SU-DHL-6 (cell line): ENCODE data around the gene MATN1.
A peak's percentile ranks its signal among the peaks of the same experiment; 100 is the strongest.

Source experiments
- H2AFZ ChIP-seq: fragments of 200-600 bp; sonication (generic); 2 replicates; pipeline ENCODE4 v1.6.1; 2014; ENCODE audit warnings: low read depth, mild to moderate bottlenecking, moderate library complexity, mixed read lengths, antibody characterized with exemption, low read length; ENCODE audit not compliant: severe bottlenecking
- H3F3A ChIP-seq: fragments of 200-600 bp; shearing (Covaris generic); 2 replicates; pipeline ENCODE4 v1.6.0; 2016; ENCODE audit warnings: antibody characterized with exemption, mild to moderate bottlenecking; ENCODE audit not compliant: insufficient read depth
- H3K27ac ChIP-seq: fragments of 200-600 bp; sonication (generic); 2 replicates; pipeline ENCODE4 v1.5.1; 2016; ENCODE audit warnings: low read depth, mild to moderate bottlenecking, low read length, moderate library complexity, mixed read lengths
- H3K27me3 ChIP-seq: fragments of 200-600 bp; sonication (generic), shearing (Covaris generic); 2 replicates; pipeline ENCODE4 v1.6.0; 2014; ENCODE audit warnings: mild to moderate bottlenecking, low read length
- H3K36me3 ChIP-seq: fragments of 200-600 bp; sonication (generic); 2 replicates; pipeline ENCODE4 v1.6.1; 2014; ENCODE audit warnings: mild to moderate bottlenecking, low read length, mixed read lengths
- H3K4me2 ChIP-seq: fragments of 300-600, 200-600 bp; shearing (Covaris generic), sonication (generic); 2 replicates; pipeline ENCODE4 v1.6.0; 2014; ENCODE audit warnings: low read length, low read depth, mild to moderate bottlenecking; ENCODE audit not compliant: poor library complexity, severe bottlenecking
- H3K4me3 ChIP-seq: fragments of 200-600 bp; sonication (generic); 2 replicates; pipeline ENCODE4 v1.5.1; 2014; ENCODE audit warnings: antibody characterized with exemption, low read length, mild to moderate bottlenecking, mixed read lengths; ENCODE audit not compliant: insufficient read depth, poor library complexity, severe bottlenecking
- H3K79me2 ChIP-seq: fragments of 200-600 bp; sonication (generic); 2 replicates; pipeline ENCODE4 v1.6.1; 2014; ENCODE audit warnings: mild to moderate bottlenecking, low read length, moderate library complexity; ENCODE audit not compliant: insufficient read depth
- H3K9ac ChIP-seq: fragments of 200-600 bp; sonication (generic); 2 replicates; pipeline ENCODE4 v1.7.0; 2014; ENCODE audit warnings: mild to moderate bottlenecking, low read length
- H3K9me2 ChIP-seq: fragments of 200-600 bp; sonication (generic); replicated peaks from 2 replicates; pipeline ENCODE4 v1.6.1; 2014; ENCODE audit warnings: low read length; ENCODE audit not compliant: insufficient read depth
- H3K9me3 ChIP-seq: fragments of 200-600 bp; sonication (generic); 2 replicates; pipeline ENCODE4 v1.6.1; 2014; ENCODE audit warnings: low read length, mixed read lengths; ENCODE audit not compliant: insufficient read depth
- H4K20me1 ChIP-seq: fragments of 200-600 bp; sonication (generic); 2 replicates; pipeline ENCODE4 v1.6.1; 2014; ENCODE audit warnings: low read depth, mild to moderate bottlenecking, antibody characterized with exemption, low read length, moderate library complexity, mixed read lengths
- CTCF ChIP-seq: fragments of 200-600 bp; sonication (generic); IDR thresholded peaks from one replicate; pipeline ENCODE4 v1.5.1; 2017; ENCODE audit warnings: antibody characterized with exemption, mild to moderate bottlenecking, low read length, moderate library complexity; ENCODE audit not compliant: insufficient read depth, poor library complexity, severe bottlenecking
- EZH2phosphoT487 ChIP-seq: fragments of 200-600 bp; sonication (generic), shearing (Covaris generic); conservative IDR thresholded peaks from 2 replicates; pipeline ENCODE4 v1.6.1; 2018; ENCODE audit warnings: mild to moderate bottlenecking, antibody characterized with exemption, low read length, moderate library complexity, mixed read lengths

The MATN1 gene

GRCh38 chr1:30718636-30719405 is 4.6 kb downstream of the MATN1 start:
- Histone ChIP-seq H3K9me3 (0 out of 2 replicates have a peak, but pooled peaks cover 4% of the 10 kb centered on the region), H3K36me3 (no peaks in the 10 kb centered on the region), H3K27me3 (no peaks in the 10 kb centered on the region), H3K9me2 (no peaks in the 10 kb centered on the region), H3K27ac (peak overlapping the region; percentile 65), H3F3A (no peaks in the 10 kb centered on the region), H3K9ac (peak overlapping the region; percentile 74), H3K4me3 (peak overlapping the region; percentile 69), H4K20me1 (no peaks in the 10 kb centered on the region), H3K4me2 (peak overlapping the region; percentile 93), H2AFZ (peak overlapping the region; percentile 95), H3K79me2 (no peaks in the 10 kb centered on the region)
- TF ChIP-seq EZH2phosphoT487 = no peak
- peak; percentile 90 for TF ChIP-seq CTCF

DNA sequence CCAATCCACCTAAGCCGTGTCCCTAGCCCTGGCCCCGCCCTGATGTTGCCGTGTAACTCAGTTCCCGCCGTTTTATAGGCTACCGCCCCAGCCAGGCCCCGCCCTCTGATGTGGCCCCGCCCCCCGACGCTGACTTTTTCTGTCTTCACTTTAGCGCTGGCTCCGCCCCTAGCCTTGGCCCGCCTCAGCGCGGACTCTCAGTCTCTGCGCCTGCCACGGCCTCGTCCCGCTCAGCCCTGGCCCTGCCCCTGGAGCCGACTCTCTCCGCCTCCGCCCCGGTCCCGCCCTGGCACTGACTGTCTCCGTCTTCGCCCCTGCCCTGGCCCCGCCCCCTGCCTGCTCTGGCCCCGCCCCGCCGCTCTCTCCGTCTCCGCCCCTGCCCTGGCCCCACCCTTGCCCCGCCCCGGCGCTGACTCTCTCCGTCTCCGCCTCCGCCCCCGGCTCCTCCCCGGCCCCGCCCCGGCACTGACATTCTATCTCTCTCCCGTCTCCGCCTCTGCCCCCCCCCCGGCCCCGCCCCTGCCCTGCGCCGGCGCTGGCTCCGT is 5.2 kb downstream of the MATN1 start:
- Histone ChIP-seq H3K79me2 (no peaks in the 10 kb centered on the region), H4K20me1 (no peaks in the 10 kb centered on the region), H3K9me2 (no peaks in the 10 kb centered on the region), H3K9me3 (0 out of 2 replicates have a peak, but pooled peaks cover 4% of the 10 kb centered on the region), H3K36me3 (no peaks in the 10 kb centered on the region), H3K27me3 (no peaks in the 10 kb centered on the region), H3F3A (no peaks in the 10 kb centered on the region), H3K9ac (no peak overlapping the region), H3K4me2 (peak overlapping the region; percentile 35), H3K27ac (no peak overlapping the region), H2AFZ (no peak overlapping the region), H3K4me3 (peak overlapping the region; percentile 31)
- TF ChIP-seq EZH2phosphoT487 (no peak), CTCF (no peak)

- no peaks in the 10 kb centered on the region for H3K9me2 ChIP-seq
- H3K9me3 ChIP-seq = 0 out of 2 replicates have a peak, but pooled peaks cover 4% of the 10 kb centered on the region
- no peak overlapping the region for H3K4me3 ChIP-seq
- H4K20me1 ChIP-seq = no peaks in the 10 kb centered on the region
- no peak overlapping the region for H3K9ac ChIP-seq
- no peak overlapping the region for H3K4me2 ChIP-seq
- H3K36me3 ChIP-seq = no peaks in the 10 kb centered on the region
- no peak overlapping the region for H2AFZ ChIP-seq
- no peak overlapping the region for H3K27ac ChIP-seq
- H3K27me3 ChIP-seq = no peaks in the 10 kb centered on the region
- no peaks in the 10 kb centered on the region for H3F3A ChIP-seq
- TF ChIP-seq CTCF (no peak), EZH2phosphoT487 (no peak)
- no peaks in the 10 kb centered on the region for H3K79me2 ChIP-seq
Measured at GRCh38 chr1:30716646-30717045, 6.7 kb downstream of the MATN1 start.
